Myocyte (in vitro differentiated cells): Measurements from ENCODE around the gene ZMYND11. TPM values are rescaled to one million over a fixed set of nuclear protein-coding genes. Genes with fewer than 3 reads are reported as not detected.

ENCODE experiments used
- DNase-seq: peaks from one replicate; pipeline ENCODE4 v3.0.0-alpha.2; 2012; ENCODE audit warnings: low read depth
- polyA plus RNA-seq: library from polyadenylated mRNA; unstranded; fragments of >200 nt; gene quantifications from one replicate; pipeline ENCODE4 v1.2.1, GENCODE V29; 2012; ENCODE audit warnings: missing spikeins
- total RNA-seq: library from RNA; depleted of rRNA; stranded (reverse); fragments of >200 nt; gene quantifications from 2 replicates; pipeline ENCODE4 v1.2.3, GENCODE V29; 2014

The ZMYND11 gene
- total RNA-seq: 71.0 and 72.6 TPM in 2 replicates
- 37.8 TPM for polyA plus RNA-seq

GRCh38 chr10:135132-135600 is at the start of gene ZMYND11:
Gene ZMYND11, plus strand, starts transcription at chr10:135455. Its CDS starts 44,558 bp downstream, at chr10:180013.
- peak; percentile 78 for DNase-seq

- no peak for DNase-seq
Measured at GRCh38 chr10:86031-86430, 49.2 kb upstream of the ZMYND11 start.

- DNase-seq: no peak
Measured at GRCh38 chr10:87177-88080, 47.8 kb upstream of the ZMYND11 start.

- DNase-seq: no peak
Measured at GRCh38 chr10:88253-88652, 47.0 kb upstream of the ZMYND11 start.

- DNase-seq: no peak
Measured at GRCh38 chr10:89248-89647, 46.0 kb upstream of the ZMYND11 start.

GRCh38 chr10:90161-90560 is 45.1 kb upstream of the ZMYND11 start:
- no peak for DNase-seq

- DNase-seq: no peak
Measured at GRCh38 chr10:91313-91712, 43.9 kb upstream of the ZMYND11 start.

GRCh38 chr10:92153-92552 is 43.1 kb upstream of the ZMYND11 start:
- no peak for DNase-seq

- DNase-seq: no peak
Measured at GRCh38 chr10:92846-93245, 42.4 kb upstream of the ZMYND11 start.

GRCh38 chr10:94613-95012 is 40.6 kb upstream of the ZMYND11 start:
- no peak for DNase-seq

GRCh38 chr10:95356-96115 is 39.7 kb upstream of the ZMYND11 start:
- DNase-seq: no peak

GRCh38 chr10:96466-96865 is 38.8 kb upstream of the ZMYND11 start:
- DNase-seq: no peak

- DNase-seq: no peak
Measured at GRCh38 chr10:104416-104815, 30.8 kb upstream of the ZMYND11 start.

GRCh38 chr10:104862-105565 is 30.2 kb upstream of the ZMYND11 start:
- no peak for DNase-seq

GRCh38 chr10:105806-106205 is 29.4 kb upstream of the ZMYND11 start:
- DNase-seq: no peak

GRCh38 chr10:106740-107139 is 28.5 kb upstream of the ZMYND11 start:
- no peak for DNase-seq

GRCh38 chr10:112246-112645 is 23.0 kb upstream of the ZMYND11 start:
- no peak for DNase-seq

- DNase-seq: no peak
Measured at GRCh38 chr10:124874-125273, 10.4 kb upstream of the ZMYND11 start.

GRCh38 chr10:127612-128432 is 7.4 kb upstream of the ZMYND11 start:
- no peak for DNase-seq

- no peak for DNase-seq
Measured at GRCh38 chr10:129810-130209, 5.4 kb upstream of the ZMYND11 start.
